ENCODE data around the gene NTN3. TPM values are rescaled to one million over a fixed set of nuclear protein-coding genes. Genes with fewer than 3 reads are reported as not detected.

NTN3 gene
- total RNA-seq, 1 donor from 2014 or later: not detected

DNA sequence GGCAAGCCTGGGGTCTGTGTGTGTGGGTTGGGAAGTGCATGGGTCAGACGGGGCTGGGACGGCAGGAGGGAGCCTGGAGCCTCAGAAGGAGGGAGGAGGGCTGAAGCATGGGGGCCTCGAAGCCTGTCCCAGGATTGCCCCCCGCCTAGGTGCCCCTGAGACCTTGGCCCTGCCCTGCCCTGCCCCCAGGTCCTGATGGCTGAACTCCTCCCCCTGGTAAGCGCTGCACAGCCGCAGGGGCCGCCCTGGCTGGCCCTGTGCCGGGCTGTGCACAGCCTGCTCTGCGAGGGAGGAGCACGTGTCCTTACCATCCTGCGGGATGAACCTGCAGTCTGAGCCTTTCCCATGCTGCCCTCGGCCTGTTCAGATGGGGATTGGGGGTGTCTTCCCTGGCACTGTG is 6.8 kb upstream of the NTN3 start:
- intact Hi-C loops (cut with DNase I): no loop called here
- peaks cover 21% of the 10 kb centered on the region for H3K4me1 ChIP-seq
- ATAC-seq (no peak), DNase-seq (no peak)
- no peaks in the 10 kb centered on the region for H3K9me3 ChIP-seq
- TF ChIP-seq, protein P1, sequence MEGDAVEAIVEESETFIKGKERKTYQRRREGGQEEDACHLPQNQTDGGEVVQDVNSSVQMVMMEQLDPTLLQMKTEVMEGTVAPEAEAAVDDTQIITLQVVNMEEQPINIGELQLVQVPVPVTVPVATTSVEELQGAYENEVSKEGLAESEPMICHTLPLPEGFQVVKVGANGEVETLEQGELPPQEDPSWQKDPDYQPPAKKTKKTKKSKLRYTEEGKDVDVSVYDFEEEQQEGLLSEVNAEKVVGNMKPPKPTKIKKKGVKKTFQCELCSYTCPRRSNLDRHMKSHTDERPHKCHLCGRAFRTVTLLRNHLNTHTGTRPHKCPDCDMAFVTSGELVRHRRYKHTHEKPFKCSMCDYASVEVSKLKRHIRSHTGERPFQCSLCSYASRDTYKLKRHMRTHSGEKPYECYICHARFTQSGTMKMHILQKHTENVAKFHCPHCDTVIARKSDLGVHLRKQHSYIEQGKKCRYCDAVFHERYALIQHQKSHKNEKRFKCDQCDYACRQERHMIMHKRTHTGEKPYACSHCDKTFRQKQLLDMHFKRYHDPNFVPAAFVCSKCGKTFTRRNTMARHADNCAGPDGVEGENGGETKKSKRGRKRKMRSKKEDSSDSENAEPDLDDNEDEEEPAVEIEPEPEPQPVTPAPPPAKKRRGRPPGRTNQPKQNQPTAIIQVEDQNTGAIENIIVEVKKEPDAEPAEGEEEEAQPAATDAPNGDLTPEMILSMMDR (IDR thresholded peaks at IDR 0.05): no peak
- no peak overlapping the region for H3K4me3 ChIP-seq
- H3K27me3 ChIP-seq: peaks cover 11% of the 10 kb centered on the region
- no peak overlapping the region for H3K27ac ChIP-seq
- H3K36me3 ChIP-seq: no peaks in the 10 kb centered on the region

DNA sequence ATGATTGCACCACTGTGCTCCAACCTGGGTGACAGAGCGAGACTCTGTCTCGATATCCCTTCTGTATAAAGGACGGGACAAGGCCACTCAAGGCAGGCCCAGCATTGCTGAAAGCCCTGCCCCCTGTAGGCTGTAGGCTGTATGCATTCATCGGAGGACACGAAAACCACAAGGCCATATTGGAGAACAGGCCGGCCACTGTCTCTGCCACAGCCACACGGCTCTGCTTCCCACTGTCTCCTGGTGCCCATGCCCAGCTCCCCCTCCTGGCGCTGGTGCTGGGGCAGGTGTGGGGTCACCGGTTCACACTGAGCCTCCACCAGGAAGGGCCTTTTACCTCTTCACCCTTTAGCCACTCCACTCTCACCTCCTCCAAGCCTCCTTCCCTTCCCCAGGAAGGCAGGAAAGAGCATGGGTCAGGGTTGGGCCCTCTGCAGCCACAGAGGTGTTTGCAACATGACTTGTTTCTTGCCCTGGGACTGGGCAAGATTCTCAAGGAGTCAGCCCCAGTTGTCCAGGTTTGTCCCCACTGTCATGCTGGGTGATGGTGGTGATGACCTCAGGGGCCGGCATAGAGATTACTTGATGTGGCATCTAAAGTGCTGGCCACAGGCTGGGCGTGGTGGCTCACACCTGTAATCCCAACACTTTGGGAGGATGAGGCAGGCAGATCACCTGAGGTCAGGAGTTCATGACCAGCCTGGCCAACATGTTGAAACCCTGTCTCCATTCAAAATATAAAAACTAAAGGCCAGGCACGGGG is 5.3 kb upstream of the NTN3 start:
- DNase-seq: no peak
- Histone ChIP-seq H3K27me3 (peaks cover 24% of the 10 kb centered on the region), H3K9me3 (no peaks in the 10 kb centered on the region), H3K36me3 (no peaks in the 10 kb centered on the region), H3K27ac (no peak overlapping the region), H3K4me1 (peaks cover 21% of the 10 kb centered on the region), H3K4me3 (no peak overlapping the region)
- intact Hi-C loops (cut with DNase I): no loop called here
- TF ChIP-seq, protein P1 (IDR thresholded peaks at IDR 0.05): peak; percentile 13
- no peak for ATAC-seq

DNA sequence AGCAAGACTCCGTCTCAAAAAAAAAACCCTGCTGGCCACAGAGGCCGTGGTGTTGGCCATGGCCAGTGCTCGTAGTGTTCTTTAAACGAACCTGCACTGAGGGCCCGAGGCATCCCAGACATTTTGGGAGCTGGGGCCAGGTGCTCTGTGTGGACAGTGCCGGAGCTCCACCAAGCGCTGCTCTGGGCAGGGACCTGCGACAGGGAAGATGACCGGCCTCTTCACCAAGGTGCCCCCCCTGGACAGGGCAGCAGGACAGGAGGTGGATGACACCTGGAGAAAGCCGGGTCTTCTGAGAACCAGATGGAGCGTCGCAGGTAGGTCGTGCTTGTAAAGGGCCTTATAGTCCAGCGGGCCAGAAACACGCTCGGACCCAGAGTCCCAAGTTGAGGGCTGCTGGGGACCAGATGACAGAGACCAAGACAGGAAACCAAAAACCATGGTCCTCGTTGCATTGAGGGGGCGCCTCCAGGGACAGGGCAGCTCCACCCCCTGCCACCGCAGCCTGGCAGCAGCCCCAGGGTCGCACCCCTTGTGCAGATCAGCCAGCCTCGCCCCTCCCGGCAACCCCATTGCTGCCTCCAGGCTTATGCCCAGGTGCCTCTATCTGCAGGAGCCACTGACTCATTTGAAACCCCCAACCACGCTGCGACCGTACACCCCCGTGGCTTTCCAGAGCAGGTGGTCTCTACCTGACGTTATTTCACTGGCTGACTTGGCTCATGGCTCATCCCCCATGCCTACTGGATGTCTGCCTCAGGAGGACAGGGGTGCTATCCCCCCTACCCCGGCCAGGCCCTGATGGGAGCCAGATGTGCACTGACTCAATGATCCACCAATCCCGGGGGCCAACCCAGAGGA is 4.2 kb upstream of the NTN3 start:
- no peak for DNase-seq
- intact Hi-C loops (cut with DNase I): no loop called here
- no peak for ATAC-seq
- peaks cover 32% of the 10 kb centered on the region for H3K27me3 ChIP-seq
- peaks cover 32% of the 10 kb centered on the region for H3K4me1 ChIP-seq
- no peaks in the 10 kb centered on the region for H3K9me3 ChIP-seq
- TF ChIP-seq, protein P1 (IDR thresholded peaks at IDR 0.05): no peak
- H3K27ac ChIP-seq: no peak overlapping the region
- H3K36me3 ChIP-seq: no peaks in the 10 kb centered on the region
- peak overlapping the region; percentile 42 for H3K4me3 ChIP-seq

DNA sequence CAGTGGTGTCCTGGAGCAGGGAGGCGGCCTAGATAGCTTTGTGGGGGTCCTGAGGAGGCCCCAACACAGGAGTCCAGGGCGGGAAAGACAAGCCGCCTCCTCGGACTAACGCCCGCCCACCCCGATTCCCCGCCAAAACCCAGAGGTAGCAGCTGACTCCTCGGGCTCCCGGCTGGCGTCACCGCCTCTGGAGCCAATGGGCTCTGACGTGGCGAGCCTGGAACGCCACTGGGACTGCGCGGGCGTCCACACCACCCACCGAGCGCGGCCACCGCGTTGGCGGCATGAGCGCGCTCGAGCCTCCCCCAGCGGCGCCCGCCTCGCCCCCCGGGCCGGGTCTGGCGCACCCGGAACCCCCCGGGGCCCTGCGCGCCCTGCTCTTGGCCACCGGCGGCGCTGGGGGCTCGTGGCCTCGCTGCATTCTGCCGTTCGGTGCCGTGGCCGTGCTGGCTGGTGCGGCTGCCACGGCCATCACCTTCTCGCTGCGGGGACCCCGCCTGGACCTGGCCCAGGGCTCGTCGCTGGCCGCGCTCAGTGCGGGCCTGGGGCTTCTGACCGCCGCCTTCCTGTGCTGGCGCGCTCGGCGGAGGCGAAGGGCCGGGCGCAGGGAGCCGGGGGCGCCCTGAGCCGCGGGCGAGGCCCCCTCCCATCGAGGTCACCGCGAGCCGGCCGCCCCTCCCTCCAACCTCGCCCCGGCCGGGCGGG is 3.4 kb upstream of the NTN3 start:
- peak; percentile 68 for ATAC-seq
- Histone ChIP-seq H3K4me3 (peak overlapping the region; percentile 42), H3K27ac (no peak overlapping the region), H3K4me1 (peaks cover 33% of the 10 kb centered on the region), H3K27me3 (peaks cover 40% of the 10 kb centered on the region), H3K9me3 (no peaks in the 10 kb centered on the region), H3K36me3 (no peaks in the 10 kb centered on the region)
- intact Hi-C loops (cut with DNase I): no loop called here
- TF ChIP-seq, protein P1 (IDR thresholded peaks at IDR 0.05): no peak
- DNase-seq: peak; percentile 83

DNA sequence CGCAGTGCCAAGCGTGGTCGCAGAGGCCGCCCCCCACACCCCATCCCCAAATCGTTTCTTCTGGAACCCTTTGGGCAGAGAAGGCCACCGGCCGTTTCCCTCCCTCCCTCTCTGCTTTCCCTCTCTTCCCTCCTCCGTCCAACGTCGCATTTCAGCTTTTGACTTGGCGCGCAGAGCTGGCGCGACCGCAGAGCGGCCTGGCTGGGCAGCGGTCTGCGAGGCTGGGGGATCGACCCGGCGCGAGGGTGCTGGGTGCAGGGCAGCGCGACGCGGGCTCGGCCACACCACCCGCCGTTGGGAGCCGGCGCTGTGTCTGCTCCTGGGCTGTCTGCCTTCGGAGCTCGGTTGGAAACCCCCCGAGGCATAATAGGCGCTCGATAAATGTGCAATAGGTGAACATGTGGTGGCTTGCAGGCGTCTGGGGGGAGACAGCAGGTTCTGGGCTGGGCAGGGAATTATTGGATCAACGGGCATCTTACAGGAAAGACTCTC is 2.8 kb upstream of the NTN3 start:
- TF ChIP-seq, protein P1 (IDR thresholded peaks at IDR 0.05): no peak
- intact Hi-C loops (cut with DNase I): no loop called here

More for the DNA sequence above, 2.8 kb upstream of the NTN3 start:
- ATAC-seq (peak; percentile 1), DNase-seq (no peak)
- peaks cover 45% of the 10 kb centered on the region for H3K27me3 ChIP-seq
- H3K27ac ChIP-seq: no peak overlapping the region
- no peaks in the 10 kb centered on the region for H3K36me3 ChIP-seq
- peaks cover 34% of the 10 kb centered on the region for H3K4me1 ChIP-seq
- no peaks in the 10 kb centered on the region for H3K9me3 ChIP-seq
- H3K4me3 ChIP-seq: peak overlapping the region; percentile 42
